ENCODE results near the gene TMEM108.
A peak's percentile ranks its signal among the peaks of the same experiment; 100 is the strongest.

The TMEM108 gene

DNA sequence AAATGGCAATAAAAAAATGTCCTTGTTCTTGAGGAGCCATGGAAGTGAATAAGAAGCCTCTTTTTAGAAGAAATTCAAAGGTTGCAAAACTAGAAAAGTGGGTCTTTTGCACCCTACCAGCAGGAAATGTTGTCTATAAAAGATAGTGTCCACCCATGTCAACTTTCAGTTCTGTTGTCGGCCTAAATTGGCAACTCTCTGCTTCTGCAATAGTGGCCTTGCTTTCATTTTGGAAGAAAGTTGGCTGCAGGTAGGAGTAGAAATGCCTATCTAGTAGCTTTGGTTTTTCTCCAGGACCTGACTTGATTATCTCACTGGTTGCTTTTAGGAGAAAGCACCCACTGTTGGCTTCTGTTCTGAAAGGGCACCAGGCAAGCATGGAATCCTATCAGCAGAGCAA lies 85.4 kb downstream of the TMEM108 start:
- DNase-seq: no peak

DNA sequence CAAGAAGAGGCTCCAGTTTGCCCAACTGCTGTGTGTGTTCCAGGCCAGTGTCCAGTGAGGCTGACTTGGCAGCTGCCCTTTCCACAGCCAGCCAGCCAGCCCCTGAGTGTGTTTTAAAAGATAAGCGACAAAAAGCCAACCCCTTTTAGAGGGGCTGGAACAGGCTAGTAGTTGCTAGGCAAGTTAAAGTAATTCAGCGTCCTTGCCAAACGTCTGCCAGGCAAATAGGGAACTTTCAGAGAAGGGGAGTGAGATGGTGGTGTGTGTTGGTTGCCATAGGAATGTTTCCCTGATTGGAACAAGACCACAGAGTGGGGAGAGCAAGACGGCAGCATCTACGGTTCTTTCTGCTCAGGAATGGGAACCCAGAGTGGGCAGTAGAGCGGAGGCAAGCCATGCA lies 86.3 kb downstream of the TMEM108 start:
- no peak for DNase-seq

DNA sequence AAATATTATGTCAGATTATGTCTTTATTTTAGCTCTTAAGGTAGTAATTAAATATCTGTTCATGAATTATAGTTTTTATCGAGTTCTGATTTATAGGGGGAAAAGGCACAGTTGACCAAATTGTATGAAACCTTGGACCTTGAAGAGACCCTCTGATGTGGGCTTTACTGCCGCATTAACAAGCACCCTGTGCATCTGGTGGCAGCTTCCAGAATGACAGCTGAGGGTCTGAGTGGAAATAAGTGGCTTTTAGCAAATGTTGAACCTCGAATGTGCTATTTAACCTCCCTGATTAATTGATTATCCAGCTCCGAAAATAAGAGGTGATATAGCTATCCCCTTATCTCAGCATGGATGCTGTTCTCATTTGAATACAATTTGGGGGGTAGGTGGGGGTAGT lies 87.0 kb downstream of the TMEM108 start:
- no peak for DNase-seq

DNA sequence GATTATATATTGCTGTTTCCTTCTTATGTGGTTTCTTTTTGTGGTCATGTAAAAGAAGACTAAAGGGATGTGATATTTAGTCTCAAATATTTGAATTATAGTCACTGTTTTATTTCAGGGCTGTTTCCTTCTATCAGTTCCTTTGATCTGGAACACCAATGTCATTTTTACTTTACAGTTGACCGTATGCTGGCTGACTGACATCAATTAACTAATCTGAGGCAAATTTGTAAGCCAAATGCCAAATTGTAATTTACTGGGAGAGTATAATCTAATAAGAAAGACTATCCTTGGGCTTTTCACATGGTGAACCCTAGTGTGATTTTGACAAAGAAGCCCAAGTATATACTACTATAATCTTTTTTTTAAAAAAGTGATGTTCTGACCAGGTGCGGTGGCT lies 87.6 kb downstream of the TMEM108 start:
- no peak for DNase-seq

DNA sequence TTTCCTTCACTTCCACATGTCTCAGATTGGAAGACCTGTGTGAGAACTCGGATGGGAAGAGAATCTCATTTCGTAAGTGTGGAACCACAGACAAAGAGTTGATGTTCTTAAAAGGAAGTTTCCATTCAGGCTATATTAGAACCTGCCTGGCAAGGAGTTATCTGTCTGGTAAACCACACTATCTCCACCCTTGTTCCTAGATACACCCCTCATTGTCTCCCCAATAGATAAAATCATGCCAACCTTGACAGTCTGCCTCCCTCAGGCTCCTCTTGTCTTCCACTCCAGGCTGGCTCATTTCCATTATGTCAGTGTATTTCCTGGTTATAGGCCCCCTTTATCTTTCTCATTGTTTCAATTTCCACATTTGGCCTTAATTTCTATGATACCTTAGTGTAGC lies 89.2 kb downstream of the TMEM108 start:
- DNase-seq: no peak

DNA sequence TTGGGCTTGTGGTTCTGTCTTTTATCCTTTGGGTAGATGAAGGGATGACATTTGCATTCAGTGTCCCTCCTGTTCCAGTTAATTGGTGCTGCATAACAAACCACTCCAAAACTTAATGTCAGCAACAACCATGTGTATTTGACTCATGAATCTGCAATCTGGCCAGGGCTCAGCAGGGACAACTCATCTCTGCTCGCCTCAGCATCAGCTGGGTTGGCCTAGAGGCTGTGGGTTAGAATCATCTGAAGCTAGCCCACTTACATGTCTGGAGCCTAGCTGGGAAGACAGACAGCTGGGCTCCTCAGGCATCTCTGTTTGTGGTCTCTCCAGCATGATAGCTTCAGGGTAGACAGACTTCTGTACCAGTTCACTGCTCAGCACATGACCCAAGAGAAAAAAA lies 92.0 kb downstream of the TMEM108 start:
- no peak for DNase-seq

DNA sequence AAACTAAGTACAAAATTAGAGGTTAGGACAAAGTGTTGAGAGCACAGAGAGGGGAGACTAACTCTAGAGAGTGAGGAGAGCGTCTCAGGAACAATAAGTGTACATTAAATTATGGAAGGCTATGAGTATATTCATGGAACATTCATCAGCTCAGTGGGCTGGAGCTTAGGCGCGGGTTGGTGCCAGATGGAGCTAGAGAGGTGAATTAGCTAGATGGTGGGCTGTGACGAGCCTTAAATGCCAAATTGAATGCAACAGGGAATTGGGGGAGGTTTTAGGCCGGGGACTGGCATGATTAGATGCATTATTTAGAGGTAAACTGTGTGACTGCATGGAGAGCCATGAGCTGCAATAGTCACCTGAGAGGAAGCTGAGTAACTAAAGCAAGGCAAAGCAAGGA lies 97.1 kb downstream of the TMEM108 start:
- peak; percentile 21 for DNase-seq

DNA sequence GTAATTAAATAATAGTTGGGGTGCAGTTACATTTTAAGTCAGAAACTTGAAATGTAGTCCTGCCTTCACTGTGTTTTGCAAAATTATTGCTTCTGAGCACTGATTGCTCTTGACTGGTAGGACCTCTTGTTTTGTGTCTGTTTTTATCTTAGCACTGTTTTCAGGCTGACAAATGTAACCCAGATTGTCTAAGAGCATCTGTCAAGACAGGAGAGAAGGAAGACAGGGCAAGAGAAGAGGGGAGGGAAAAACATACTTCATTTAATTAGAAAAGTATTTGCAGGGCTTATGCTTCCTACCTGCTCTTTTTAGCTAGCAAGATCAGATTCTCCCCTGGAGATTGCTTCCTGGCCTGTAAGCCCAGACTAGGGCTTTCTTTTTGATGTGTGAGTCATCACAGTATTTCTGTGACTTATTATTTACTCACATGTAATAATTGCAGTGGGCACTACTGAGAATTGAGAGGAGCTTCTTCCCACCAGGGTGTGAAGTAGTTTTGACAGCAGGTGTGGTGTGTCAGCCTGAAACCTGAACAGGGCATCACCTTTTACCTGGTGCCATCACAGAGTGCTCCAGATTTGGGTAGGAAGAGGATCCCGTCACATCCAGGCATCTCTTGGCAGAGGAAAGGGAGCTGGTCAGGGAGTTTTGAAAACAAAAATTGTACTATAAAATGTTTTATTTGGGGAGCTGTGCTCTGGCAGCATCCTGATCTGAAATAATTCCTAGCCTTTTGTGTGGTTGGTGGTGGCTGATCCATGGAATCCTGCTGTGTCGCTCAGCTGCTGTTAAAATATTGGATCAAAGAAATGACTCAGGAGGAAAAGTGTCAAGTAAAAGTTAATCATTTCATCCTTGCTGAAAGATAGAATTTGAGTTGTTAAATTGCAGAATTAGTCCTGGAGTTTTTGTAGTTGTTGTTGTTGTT lies 98.2 kb downstream of the TMEM108 start:
- peak; percentile 79 for DNase-seq

DNA sequence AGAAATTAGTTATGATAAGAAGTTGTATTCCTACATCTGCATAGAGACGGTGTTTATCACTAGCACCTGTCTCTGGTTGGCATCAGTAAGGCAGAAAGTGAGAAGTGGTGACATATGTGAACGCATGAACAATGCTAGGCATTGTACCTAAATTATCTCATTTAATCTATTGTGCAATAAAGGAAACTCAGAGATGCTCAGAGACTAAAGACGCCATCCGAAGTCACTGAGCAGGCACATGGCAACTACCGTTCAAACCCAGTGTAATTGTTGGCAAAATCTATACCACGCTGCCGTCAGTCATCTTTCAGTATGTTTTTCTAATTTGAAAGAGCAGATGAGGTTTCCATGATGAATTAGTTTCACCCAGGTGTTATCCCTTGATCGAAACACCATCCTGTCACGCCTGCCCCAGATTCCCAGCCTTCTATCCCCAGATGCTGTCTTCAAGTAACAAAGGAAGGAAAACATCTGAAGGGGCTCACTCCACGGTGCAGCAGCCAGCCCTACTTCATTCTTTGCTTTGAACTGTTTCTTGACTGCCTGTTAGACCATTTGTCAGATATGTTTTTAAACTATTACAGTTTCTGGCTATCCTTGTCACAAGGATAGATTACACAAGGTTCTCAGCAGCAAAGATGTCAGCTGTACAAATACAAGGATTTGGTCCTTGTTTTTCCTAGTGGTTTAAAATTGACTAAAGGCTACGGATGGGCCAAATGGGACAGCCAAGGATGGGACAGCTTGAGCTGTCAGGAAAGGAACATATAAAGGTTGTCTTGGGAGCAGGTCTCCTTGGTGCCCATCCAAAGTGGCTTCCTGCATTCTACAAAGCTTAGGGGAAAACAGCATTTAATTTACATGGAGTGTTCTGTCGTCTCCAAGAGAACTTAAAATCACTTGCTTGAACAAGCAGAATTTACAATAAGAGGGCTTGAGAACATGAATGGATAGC lies 99.1 kb downstream of the TMEM108 start:
- DNase-seq: no peak

DNA sequence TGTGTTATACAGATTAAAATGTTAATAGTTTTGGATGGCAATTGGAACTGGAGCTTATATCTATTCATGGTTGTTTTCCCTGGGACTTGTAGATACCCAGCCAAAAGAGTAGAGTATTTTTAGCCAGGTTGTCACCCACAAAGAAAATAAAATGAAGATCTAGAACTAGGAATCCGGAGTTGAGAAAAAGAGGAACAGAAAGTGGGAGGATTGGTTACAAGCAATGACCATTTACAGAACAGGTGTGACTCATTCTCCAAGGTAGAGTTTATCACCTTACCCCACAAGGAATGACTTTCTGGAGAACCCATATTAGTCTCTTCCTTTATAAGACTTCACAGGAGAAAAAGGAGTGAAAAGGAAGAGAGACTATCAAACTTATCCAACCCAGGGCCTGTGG lies 99.8 kb downstream of the TMEM108 start:
- no peak for DNase-seq

DNA sequence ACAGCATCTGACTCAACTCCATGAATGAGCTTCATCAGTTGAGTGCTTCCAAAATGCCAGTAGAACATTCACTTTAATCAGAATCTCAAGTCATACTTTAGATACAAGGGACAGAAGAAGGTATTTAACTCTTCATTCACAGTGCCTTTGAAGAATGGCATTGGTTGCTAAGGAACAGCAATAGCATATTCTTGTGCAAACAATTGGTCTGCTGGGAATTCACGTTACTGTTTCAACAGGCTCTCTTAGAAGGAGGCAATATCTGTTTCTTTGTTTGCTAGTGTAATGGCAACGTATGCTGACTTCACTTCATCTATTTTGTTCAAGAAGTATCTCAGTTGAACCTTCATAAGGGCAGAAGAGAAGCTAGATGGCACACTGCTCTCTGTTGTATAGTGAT lies 113.9 kb downstream of the TMEM108 start:
- peak; percentile 60 for DNase-seq

DNA sequence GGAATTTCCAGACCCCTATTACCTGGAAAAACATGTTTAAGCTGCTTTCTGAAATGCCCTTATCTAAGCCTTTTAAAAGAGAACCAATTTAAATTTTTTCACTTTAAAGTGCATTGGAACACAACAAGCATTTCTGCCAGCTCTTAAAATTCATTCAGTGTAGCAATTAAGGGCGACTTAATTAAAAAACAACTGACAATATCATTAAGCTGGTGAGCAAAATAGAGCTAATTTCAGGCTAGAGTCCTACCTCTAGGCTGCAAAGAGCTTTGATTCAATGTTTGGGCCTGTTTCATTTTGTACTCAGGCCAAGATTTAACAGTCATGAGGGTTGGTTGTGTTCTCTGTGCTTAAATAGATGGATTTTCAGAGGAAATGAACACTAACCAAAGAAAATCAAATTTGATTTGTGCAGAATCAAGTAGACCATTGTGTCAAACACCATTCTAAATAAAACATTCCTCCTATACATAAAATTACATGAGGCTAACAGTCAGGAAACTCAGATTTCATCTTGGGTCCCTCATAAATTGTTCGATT lies 114.6 kb downstream of the TMEM108 start:
- DNase-seq: no peak

DNA sequence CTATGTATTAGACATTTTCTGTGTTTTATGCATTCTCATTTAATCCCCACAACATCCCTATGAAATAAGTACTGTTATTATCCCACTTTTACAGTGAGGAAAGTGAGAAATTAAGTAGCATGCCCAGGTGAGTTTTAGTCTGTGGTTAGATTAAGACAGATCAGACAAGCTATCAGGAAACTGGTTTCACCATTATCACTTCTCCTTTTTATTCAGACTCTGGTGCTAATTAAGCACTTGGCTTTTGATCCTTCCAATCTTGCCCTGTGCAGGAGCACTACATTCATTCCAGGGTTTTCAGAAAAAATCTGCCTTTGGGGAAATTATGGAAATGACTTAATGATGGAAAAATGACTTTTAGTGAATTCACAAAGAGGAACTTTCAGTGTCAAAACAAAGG lies 115.2 kb downstream of the TMEM108 start:
- DNase-seq: no peak

DNA sequence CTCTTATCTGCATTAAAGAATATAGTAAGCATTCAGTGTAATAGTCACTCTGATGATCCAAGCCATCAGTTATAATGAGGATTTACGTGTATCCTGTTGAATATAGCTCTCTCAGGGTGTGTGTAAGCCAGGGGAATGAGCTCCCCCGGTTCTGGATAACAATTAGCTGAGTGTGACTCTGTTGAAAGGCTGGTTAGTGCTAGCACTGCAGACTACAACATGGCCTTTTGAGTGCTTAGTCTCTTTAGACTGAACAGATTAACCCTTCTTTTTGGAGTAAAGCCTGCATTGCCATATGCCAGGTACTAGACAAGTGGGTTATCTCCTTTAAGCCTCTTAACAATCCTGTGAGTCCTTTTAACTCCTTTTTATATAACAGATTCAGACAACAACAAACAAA lies 119.5 kb downstream of the TMEM108 start:
- no peak for DNase-seq

DNA sequence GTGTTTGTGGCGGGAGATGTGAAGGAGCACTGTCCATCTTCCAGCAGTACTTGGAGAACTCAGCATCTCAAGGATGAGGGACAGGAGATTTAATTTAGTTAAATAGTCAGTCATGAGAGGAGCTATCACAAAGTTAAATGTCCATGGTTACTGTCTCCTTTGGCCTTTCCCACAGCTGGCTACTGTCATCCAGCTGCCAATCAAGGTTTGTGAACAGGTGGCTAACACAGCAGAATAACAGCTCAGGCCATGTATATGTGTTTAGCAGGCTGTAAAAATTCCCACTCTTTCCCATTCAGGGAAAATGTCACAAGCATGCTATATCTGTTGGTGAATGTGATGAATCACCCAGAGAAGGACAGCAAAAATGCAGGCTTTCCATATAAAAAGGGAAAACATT lies 120.5 kb downstream of the TMEM108 start:
- DNase-seq: no peak

DNA sequence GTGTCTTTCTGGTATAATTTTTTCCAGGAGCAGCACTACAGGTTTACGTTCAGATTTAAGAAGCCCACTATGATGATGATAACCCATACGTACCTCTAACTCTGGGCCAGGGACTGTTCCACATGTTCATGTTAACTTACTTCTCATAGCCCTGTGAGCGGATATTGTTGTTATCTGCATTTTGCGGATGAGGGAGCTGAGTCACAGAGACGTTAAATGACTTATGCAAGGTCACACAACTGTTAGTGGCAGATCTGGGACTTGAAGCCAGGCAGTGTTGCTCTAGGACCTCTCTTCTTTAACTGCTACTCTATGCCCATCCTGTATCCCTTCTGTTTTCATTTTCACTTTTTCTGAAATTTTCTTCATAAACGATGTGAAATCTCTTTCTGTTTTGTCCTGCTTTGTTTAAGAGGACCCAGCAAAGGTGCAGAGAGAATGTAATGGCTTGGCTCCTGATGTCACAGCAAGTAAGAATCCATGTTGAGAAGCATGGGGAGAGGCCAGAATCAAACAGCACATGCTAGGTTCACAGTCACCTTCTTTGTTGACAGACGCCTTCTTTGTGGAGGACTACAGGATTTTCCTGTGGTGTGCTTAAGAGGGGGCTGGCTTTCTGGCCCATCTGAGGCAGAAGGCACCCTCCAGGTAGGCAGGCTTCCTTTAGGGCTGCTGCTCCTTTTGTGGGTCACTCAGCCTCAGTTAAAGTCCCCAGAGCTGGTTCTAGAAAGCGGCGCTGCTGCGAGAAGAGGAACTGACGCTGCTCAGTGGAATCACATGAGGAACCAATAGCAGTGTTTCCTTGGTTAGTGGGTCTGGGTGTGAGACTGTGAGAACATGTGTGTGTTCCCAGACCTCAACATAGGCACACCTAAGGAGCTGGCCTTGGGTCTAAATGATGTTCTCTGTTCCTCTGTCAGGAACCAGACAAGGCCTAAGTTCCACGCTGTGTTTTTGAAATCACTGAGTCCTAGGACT lies 121.6 kb downstream of the TMEM108 start:
- DNase-seq: no peak

DNA sequence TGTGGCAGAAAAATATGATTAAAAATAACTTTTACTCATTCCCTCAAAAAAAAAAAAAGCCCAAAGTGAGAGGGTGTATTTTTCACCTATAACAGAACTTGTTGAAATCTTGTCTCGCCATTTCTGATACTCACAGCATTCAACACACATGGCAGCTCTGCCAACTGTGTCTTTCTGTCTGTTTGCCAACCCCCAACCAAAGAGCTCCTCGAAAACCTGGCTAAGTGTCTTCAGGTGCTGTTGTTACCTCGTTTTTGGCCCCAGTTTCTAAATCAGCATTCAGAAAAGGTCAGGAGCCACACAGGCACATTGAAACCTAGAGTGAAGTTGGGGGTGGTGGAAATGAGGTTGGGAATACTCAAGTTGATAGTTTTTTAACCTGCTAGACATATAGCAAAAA lies 123.5 kb downstream of the TMEM108 start:
- DNase-seq: no peak

DNA sequence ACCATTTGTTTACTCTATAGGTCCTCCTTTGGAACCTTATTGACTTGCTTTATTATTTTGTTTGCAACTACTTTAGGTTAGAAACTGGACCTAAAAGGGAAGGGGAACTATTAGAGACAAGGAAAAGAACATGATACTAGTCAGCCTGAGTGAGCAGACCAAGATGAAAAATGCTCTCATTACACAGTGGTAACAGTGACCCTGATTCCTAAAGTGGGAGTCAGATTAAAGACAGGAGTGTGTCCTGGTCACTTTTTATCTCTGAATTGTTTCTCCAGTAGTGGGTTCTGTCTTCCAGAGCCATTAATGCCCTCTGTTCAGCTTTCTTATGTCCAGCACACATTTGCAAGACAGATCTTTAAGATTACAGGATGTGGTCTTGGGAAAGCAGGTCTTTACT lies 124.1 kb downstream of the TMEM108 start:
- DNase-seq: no peak

DNA sequence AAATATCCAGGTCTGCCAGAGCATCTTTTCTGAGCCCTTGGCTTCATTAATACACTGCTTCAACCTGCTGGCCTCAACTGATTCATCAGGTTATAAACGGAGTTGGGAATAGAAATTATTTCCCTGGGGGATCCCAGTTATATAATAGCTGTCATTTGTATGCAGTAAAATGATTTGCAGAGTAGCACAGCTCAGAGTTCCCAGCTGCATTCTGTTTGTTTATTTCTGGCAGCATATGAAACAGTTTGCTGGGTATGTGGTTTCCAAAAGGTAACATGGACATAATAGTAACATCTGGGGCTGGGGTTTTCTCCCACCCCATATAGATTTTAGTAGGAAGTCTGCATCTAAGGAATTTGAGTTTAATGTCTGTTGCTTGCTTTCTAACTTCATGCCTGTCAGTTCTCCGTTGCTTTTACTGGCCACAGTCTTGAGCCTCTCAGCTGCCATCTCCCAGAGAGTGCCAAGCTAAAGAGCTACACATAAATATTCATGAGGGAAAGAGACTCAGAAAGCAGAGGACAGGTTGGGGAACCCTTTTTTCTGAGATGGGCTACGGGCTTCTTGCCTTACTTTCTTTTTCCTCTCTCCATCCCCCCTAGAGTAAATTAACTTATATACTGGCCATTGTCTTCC lies 124.6 kb downstream of the TMEM108 start:
- DNase-seq: no peak

DNA sequence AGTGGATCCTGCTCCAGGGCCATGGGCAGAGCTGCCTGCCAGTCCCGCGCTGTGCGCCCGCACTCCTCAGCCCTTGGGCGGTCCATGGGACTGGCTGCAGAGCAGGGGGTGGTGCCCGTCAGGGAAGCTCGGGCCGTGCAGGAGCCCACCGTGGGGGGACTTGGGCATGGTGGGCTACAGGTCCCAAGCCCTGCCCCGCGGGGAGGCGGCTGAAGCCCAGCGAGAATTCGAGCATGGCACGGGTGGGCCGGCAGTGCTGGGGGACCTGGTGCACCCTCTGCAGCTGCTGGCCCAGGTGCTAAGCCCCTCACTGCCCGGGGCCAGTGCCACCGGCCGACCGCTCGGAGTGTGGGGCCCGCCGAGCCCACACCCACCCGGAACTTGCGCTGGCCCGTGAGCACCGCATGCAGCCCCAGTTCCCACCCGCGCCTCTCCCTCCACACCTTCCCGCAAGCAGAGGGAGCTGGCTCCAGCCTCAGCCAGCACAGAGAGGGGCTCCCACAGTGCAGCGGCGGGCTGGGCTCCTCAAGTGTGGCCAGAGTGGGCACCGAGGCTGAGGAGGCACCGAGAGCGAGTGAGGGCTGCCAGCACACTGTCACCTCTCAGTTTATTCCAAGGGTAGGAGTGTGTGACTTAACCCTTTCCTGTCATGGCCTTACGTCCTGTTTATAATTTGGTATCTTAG lies 129.3 kb downstream of the TMEM108 start:
- DNase-seq: no peak

DNA sequence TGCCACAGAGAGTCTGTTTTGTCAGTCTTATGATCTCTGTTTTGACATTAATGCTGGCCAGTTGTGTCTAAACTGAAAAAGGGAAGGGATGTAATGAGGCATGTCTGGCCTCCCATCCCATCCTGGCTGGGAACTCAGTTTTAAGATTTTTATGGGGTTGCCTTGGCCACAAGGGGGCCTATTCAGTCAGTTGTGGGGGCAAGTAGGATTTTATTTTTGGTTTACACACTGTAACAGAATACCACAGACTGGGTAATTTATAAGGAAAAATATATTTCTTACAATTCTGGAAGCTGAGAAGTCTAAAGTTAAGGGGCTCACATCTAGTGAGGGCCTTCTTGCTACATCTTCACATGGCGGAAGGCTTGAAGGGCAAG lies 129.8 kb downstream of the TMEM108 start:
- no peak for DNase-seq
